GM23248 (cell line): ENCODE measurements around the gene ADM5. TPM values are rescaled to one million over a fixed set of nuclear protein-coding genes. Genes with fewer than 3 reads are reported as not detected.
A peak's percentile ranks its signal among the peaks of the same experiment; 100 is the strongest.

Experiments used
- DNase-seq: peaks from one replicate; pipeline ENCODE4 v3.0.0-alpha.2; 2015
- H2AFZ ChIP-seq: fragments of 200-600 bp; sonication (generic); 2 replicates; pipeline ENCODE4 v1.6.1; 2016; ENCODE audit warnings: antibody characterized with exemption
- H3F3A ChIP-seq: fragments of 200-600 bp; sonication (generic); 2 replicates; pipeline ENCODE4 v1.6.1; 2016; ENCODE audit warnings: mild to moderate bottlenecking, antibody characterized with exemption, mixed run types; ENCODE audit not compliant: insufficient read depth
- H3K27ac ChIP-seq: fragments of 200-600 bp; sonication (generic); 2 replicates; pipeline ENCODE4 v1.5.1; 2016; ENCODE audit warnings: mild to moderate bottlenecking
- H3K27me3 ChIP-seq: fragments of 200-600 bp; sonication (generic); replicated peaks from 2 replicates; pipeline ENCODE4 v1.6.1; 2016; ENCODE audit warnings: mild to moderate bottlenecking; ENCODE audit not compliant: insufficient read depth
- H3K36me3 ChIP-seq: fragments of 200-600 bp; sonication (generic); 2 replicates; pipeline ENCODE4 v1.6.1; 2016; ENCODE audit warnings: low read depth, mild to moderate bottlenecking
- H3K4me1 ChIP-seq: fragments of 200-600 bp; sonication (generic); 2 replicates; pipeline ENCODE4 v1.6.1; 2016; ENCODE audit warnings: mild to moderate bottlenecking; ENCODE audit not compliant: insufficient read depth
- H3K4me2 ChIP-seq: fragments of 200-600 bp; sonication (generic); one replicate; pipeline ENCODE4 v1.6.1; 2016; ENCODE audit warnings: mild to moderate bottlenecking; ENCODE audit not compliant: unreplicated experiment
- H3K4me3 ChIP-seq: fragments of 200-600 bp; sonication (generic); 2 replicates; pipeline ENCODE4 v1.5.1; 2016; ENCODE audit warnings: mild to moderate bottlenecking
- H3K79me2 ChIP-seq: fragments of 200-600 bp; sonication (generic); 2 replicates; pipeline ENCODE4 v1.6.1; 2016; ENCODE audit warnings: mild to moderate bottlenecking; ENCODE audit not compliant: insufficient read depth
- H3K9ac ChIP-seq: fragments of 200-600 bp; sonication (generic); 2 replicates; pipeline ENCODE4 v1.6.1; 2016; ENCODE audit warnings: mild to moderate bottlenecking
- H3K9me2 ChIP-seq: fragments of 200-600 bp; sonication (generic); 2 replicates; pipeline ENCODE4 v1.6.1; 2016; ENCODE audit warnings: mixed run types, mild to moderate bottlenecking, moderate library complexity; ENCODE audit not compliant: insufficient read depth
- H3K9me3 ChIP-seq: fragments of 200-600 bp; sonication (generic); one replicate; pipeline ENCODE4 v1.6.1; 2017; ENCODE audit warnings: low read depth
- H4K20me1 ChIP-seq: fragments of 200-600 bp; sonication (generic); 2 replicates; pipeline ENCODE4 v1.6.0; 2016; ENCODE audit not compliant: insufficient read depth
- EZH2 ChIP-seq: fragments of 200-600 bp; sonication (generic); IDR thresholded peaks from 2 replicates; pipeline ENCODE4 v1.6.1; 2018; ENCODE audit warnings: antibody characterized with exemption, mild to moderate bottlenecking; ENCODE audit not compliant: insufficient read depth, poor library complexity, severe bottlenecking
- EZH2phosphoT487 ChIP-seq: fragments of 200-600 bp; sonication (generic); IDR thresholded peaks from 2 replicates; pipeline ENCODE4 v1.6.1; 2018; ENCODE audit warnings: antibody characterized with exemption, moderate library complexity, mild to moderate bottlenecking, low read depth; ENCODE audit not compliant: insufficient read depth
- WGBS, 2 experiments: methylation state at CpG; one replicate each; pipeline ENCODE4 v1.1.6; 2015 to 2017; ENCODE audit warnings: low lambda C conversion rate in 2 of 2, low coverage in 1 of 2; ENCODE audit errors: missing lambda C conversion rate in 2 of 2; 5-methylcytosine and 5-hydroxymethylcytosine counted together
- in situ Hi-C: fragments of 300-500 bp; cut with MboI; formaldehyde crosslinking; loops from 2 replicates; pipeline ENCODE4 v1.15.0; 2020
- polyA plus RNA-seq: library from polyadenylated mRNA; unstranded; fragments of >200 nt; fragmentation: Nextera tagmentation; extraction: Ambion mirVana; gene quantifications from 2 replicates; pipeline ENCODE4 v1.2.1, GENCODE V29; 2016
- total RNA-seq: library from RNA; depleted of rRNA; stranded (reverse); fragments of >200 nt; shearing (Covaris generic); gene quantifications from 2 replicates; pipeline ENCODE4 v1.2.3, GENCODE V29; 2014; rRNA removed

Gene ADM5, protein sequence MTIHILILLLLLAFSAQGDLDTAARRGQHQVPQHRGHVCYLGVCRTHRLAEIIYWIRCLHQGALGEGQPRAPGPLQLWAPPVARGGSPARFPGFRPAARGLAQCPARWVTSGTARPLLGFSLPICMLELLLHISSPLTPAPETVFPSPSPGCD
- 0.25 TPM in 1 of 2 replicates, not detected in the other for total RNA-seq
- 0.10 TPM in 1 of 2 replicates, not detected in the other for polyA plus RNA-seq

GRCh38 chr19:49689133-49690078 lies at the start of gene ADM5:
TSS of gene ADM5 (plus strand) at chr19:49689594. CDS start at chr19:49689838, 244 bp downstream.
- 34 to 36% methylated on average over 51 to 54 of the region's 54 CpGs for WGBS, 2 experiments
- Histone ChIP-seq H3K4me1 (0 out of 2 replicates have a peak, but pooled peaks cover 4% of the 10 kb centered on the region), H3K27ac (no peak within 1 kb of the TSS), H3K36me3 (no peaks in the 10 kb centered on the region; the same call in 1 of the 2 replicates), H4K20me1 (no peaks in the 10 kb centered on the region), H3K27me3 (no peaks in the 10 kb centered on the region), H2AFZ (peak within 1 kb of the TSS; percentile 94), H3K4me2 (peak within 1 kb of the TSS; percentile 93), H3K79me2 (no peaks in the 10 kb centered on the region), H3K9ac (peak within 1 kb of the TSS; percentile 57), H3K9me3 (no peaks in the 10 kb centered on the region), H3K9me2 (no peaks in the 10 kb centered on the region), H3F3A (0 out of 2 replicates have a peak, but pooled peaks cover 5% of the 10 kb centered on the region), H3K4me3 (peak within 1 kb of the TSS; percentile 82)
- in situ Hi-C loops: no loop called here
- DNase-seq: peak; percentile 51
- TF ChIP-seq EZH2phosphoT487 (no peak), EZH2 (no peak)

DNA sequence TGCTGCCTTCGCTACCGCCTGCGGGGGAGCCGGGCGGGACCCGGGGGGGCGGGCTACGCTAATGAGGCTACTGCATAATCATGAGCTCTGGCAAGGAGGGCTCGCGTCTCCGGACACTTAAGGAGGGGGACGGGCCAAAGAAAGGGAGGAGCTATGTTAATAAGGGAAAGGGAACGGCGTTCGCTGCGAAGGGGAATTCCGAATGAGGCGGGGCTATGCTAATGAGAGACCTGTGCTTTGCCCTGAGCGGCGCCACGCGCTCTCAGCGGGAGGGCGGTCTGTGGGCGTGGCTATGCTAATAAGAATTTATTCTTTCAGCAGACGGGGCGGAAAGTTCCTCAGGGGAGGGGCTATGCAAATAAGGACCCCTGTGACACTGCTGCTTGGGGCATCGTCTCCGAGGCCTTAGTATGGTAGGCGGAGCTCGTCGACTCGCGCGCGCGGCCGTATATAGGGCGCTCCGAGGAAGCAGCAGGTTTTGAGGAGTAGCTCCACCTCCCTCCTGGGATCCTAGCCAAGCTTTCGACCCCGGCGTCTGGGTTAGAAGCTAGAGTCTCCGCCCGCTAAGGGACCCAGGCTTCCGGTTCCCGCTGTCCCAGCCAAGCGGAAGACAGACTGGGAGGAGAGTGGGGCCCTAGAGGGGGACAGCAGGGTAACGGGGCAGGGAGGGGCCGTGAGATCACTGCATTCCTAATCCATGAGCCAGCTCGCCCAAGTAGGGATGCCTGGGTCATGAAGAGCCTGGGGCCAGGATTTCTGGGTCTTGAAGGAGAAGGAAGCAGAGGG lies 49.1 kb upstream of the ADM5 start, which contains the start of gene RRAS:
Gene RRAS (minus strand): TSS at position 31 of the 786 bp plus-strand sequence. CDS start 45 bp downstream, outside the sequence.
- in situ Hi-C loops: no loop called here
- no peaks in the 10 kb centered on the region for H3K9me2 ChIP-seq
- H3K79me2 ChIP-seq: peaks cover 56% of the 10 kb centered on the region
- DNase-seq: peak; percentile 100
- TF ChIP-seq EZH2: no peak
- 0 to 1% methylated on average over 42 to 51 of the region's 51 CpGs for WGBS, 2 experiments
- H3K27me3 ChIP-seq: no peaks in the 10 kb centered on the region
- peak within 1 kb of the TSS; percentile 95 for H3K4me3 ChIP-seq
- peaks cover 8% of the 10 kb centered on the region for H3F3A ChIP-seq
- no peaks in the 10 kb centered on the region for H4K20me1 ChIP-seq
- H3K27ac ChIP-seq: peak within 1 kb of the TSS; percentile 100
- peaks cover 2% of the 10 kb centered on the region; the same call in 1 of the 2 replicates for H3K36me3 ChIP-seq
- peaks cover 14% of the 10 kb centered on the region for H3K4me1 ChIP-seq
- H3K9ac ChIP-seq: peak within 1 kb of the TSS; percentile 99
- H3K9me3 ChIP-seq: no peaks in the 10 kb centered on the region
- no peak within 1 kb of the TSS for H2AFZ ChIP-seq
- peak within 1 kb of the TSS; percentile 97 for H3K4me2 ChIP-seq

GRCh38 chr19:49641688-49642491 lies 47.5 kb upstream of the ADM5 start, which contains the start of gene SCAF1:
TSS of gene SCAF1 (plus strand) at chr19:49642209. CDS start at chr19:49645027, 2,818 bp downstream.
- Histone ChIP-seq H3K4me2 (peak within 1 kb of the TSS; percentile 96), H3K9me3 (no peaks in the 10 kb centered on the region), H3K27me3 (no peaks in the 10 kb centered on the region), H3K79me2 (peaks cover 72% of the 10 kb centered on the region), H3K9ac (peak within 1 kb of the TSS; percentile 99), H4K20me1 (no peaks in the 10 kb centered on the region), H2AFZ (peak within 1 kb of the TSS; percentile 67), H3K9me2 (no peaks in the 10 kb centered on the region), H3K4me1 (peaks cover 14% of the 10 kb centered on the region), H3K36me3 (no peaks in the 10 kb centered on the region), H3F3A (peaks cover 8% of the 10 kb centered on the region), H3K27ac (peak within 1 kb of the TSS; percentile 100), H3K4me3 (peak within 1 kb of the TSS; percentile 95)
- in situ Hi-C loops: no loop called here
- 0 to 2% methylated on average over 41 to 64 of the region's 87 CpGs for WGBS, 2 experiments
- peak; percentile 100 for DNase-seq
- TF ChIP-seq EZH2phosphoT487: no peak
- no peak for TF ChIP-seq EZH2
